Measurements from ENCODE around the gene NOXA1. TPM values are rescaled to one million over a fixed set of nuclear protein-coding genes. Genes with fewer than 3 reads are reported as not detected.

NOXA1 gene
- total RNA-seq, 1 donor from 2014 or later, result 12.5 TPM

DNA sequence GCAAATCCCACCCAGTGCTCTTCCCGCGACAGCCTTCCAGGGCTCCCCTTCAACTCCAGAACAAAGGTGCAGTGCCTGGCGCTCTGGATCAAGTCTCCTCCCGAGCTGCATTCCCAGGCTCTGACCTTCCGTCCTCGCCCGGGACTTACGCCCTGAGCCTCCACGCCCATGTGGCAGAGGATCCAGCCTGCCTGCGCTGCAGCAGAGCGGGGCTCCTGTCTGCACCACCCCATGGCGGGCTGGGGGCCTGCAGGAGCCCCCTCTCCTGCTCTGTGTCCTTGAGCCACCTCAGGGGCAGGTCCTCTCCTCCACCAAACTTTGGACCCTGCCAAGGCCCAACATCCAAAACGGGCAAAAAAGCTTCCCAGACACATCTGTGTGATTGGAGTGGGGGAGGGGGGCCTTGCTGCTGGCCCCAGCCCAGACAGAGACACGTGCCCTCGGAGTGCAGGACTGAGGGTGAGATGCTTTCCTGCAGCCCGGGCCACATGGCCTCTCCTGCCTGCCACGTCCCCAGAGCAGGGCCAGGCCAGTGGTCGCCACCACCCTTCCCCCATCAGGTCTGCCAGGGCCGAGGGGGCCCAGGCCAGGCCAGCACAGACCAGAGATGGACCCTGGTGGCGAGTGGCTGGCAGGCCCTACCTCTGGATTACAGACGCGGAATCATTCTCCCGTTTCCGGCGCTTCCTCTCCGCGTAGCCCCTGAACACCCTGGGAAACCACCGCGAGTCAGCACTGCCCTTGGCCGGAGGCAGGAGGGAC lies 31.6 kb downstream of the NOXA1 start:
- DNase-seq (ENCODE audit: low spot score), result no peak

DNA sequence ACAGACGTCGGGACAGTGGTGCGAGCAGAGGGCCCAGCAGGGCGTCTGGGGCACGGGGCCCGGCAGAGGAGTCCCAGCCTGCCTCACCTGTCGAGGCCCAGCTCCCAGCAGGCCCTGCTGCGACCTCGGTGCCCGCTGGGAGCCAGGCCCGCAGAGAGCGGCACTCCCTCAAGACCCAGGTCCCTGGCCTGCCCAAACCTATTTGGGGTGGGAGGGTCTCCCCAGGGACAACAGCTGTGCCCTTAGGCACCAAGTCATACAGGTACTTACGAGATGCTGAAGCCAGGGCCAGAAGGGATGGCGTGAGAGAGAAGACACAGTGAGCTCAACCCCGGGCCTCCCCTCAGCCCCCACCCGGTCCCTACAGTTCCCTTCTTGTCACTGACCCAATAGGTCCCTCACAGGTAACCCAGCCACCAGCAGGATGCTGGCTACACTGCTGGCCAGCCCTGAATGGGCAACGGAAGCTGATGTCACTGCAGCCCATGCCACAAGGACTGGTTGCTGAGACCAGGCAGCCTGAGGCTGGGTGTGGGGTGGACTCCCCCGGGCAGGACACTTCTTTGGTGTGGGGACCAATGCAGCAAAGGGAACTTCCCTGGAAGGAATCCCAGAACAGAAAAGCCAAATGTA lies 32.3 kb downstream of the NOXA1 start:
- DNase-seq (ENCODE audit: low spot score), result no peak

DNA sequence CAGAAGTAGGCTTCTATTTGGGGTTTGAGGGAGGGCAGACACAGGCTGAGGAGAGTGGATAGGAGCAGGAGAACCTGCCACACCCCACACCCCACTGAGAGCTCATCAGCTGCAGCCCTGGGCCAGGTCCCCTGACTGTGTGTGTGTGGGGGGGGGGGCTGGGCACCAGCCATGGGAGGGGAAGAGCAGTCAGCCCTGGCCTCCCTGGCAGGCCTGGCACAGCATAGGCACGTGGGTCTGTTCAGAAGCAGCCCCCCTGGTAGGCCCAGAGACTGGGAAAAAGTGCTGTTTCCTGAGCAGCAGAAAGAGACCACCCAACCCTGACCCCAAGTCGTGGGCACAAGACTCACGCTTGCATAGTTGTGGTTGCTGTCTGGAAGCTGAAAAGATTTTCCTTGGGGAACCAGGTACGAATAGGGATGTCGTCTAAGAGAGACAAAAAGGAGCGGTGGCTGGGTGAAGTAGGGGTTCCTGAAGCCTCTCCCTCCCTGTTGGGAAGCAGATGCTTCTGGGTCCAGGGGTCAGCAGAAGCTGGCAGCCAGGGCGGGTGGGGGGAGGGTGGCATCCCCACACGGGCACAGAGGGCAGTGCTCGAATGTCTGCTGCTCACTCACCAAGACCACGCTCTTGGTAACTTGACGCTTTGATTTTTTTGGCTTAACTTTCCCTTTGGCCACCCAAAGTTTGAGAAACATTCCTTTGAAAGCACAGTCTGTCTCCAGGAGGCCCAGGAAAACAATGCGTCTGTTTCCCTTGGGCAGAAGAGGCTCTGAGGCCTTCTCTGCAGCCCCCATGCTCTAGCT lies 33.1 kb downstream of the NOXA1 start:
- no peak for DNase-seq (ENCODE audit: low spot score)

DNA sequence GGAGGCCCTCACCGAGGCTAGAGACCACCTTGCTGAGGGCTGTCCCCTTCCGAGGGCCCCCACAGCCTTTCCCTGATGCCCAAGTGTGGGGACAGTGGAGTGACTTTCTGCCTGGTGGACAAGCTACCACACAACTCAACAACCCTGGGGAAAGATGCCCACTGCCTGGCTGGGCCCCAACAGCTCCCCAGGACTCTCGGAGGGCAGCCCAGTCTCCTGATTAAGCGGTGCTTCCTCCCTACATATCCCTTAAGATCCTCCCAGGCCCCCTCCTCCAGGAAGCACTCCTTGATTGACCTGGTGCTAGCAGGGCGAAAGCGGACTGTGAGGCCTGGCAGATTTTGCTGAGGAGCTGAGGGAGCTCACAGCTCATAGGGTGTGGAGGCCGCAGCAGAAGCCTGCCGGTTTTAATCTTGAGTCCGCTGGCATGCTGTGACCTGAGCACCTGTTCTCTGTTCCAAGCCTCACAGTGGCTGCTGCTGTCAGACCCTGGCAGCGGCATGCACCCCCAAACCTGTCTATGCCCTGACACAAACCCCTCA lies 33.7 kb downstream of the NOXA1 start:
- no peak for DNase-seq (ENCODE audit: low spot score)

DNA sequence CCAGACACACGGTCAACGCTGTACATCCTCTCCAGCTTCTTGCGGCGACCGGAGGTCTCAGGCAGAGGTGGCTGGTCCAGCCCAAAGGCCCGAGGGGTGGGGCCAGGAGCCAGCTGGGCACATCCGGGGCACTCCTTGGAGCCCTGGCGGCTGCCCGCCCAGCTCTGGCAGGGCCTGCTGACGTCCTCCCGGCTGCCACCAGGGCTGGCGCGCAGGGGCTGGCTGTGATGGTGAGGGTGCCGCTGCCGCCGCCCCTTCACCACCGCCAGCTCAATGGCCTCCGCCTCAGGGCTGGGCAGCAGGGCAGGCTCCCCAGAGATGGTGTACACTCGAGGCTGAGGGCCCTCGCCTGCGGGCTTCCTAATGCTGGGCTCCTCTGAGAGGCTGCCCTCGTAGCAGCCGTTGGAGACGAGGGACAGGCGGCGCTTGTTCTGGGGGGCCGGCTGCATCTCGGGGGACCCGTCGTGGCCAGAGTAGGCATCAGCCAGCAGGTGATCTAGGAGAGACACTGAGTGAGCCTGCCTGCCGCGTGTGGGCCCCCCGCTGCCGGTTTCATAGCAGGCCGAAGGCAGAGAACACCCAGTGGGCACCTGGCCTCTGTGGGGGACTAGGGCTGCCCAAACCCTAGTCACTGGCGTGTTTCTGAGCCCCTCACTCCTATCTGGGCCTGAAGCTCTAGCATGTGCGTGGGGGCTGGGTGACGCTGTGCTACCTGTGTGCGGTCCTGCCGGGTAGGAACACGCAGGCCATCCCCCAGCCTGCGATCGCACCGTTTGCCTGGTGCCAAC lies 34.4 kb downstream of the NOXA1 start:
- no peak for DNase-seq (ENCODE audit: low spot score)

DNA sequence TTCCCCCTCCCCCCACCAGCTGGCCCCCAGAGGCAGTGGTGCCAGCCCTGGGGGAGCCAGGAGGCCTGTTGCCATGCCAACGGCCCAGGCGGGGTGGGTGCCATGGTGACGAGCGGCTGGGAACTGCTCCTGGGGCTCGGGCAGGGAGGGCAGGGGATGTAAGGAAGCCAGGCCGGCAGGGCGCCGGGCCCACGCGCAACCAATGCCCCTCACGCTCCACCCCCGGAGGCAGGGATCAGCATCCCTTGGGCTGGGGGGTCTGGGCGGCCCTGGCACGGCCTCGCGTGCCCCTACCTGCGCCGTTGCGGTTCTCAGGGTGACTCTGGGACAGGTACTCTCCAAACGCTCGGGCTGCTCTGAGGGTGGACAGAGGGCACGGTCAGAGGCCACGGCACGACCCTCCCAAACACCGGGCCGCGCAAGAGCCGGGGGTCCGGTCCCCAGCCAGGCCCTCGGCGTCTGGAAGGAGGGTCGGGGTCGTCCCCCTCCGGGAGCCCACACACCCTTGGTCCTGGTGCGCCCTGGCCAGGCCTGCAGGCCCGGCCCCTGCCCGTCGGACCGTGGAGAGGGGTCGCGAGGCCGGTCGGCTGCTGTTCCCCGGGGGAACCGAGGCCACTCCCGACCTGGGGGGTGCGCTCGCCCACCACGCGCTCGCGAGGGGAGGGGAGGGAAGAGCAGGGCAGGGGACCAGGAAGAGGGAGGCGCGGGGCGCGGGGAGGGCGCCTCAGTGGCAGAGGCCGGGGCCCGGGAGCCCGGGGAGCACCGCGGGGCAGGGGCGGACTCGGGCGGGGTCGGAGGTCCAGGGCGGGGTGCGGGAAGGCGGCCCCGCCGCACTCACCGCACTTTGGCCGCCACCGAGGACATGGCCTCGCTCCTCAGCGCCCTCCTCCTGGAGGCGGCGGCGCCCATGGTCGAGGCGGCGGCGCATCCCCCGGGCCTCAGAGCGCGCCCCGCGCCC lies 35.3 kb downstream of the NOXA1 start:
- peak; percentile 45 for DNase-seq (ENCODE audit: low spot score)

DNA sequence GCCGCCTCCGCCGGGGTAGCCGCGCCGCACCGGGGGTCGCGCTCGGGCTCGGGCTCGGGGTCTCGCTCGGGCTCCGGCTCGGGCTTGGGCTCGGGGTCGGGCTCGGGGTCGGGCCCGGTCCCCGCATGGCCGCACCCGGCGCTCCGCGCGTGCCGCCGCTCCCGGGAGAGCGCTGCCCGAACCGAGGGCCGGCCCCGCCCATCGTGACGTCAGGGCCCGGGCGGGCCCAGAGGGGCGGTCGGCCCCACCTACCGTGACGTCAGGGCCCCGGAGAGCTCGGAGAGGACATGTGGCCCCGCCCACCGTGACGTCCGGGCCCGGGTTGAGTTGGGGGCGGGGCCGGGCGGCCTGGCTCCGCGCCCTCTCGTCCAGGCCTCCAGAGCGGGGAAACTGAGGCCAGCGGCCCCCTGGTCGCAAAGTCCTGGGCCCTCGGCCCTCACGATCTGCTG lies 36.0 kb downstream of the NOXA1 start, which contains the start of gene NSMF:
NSMF (minus strand) TSS at position 183 of the 449 bp plus-strand sequence. CDS start 232 bp downstream, outside the sequence.
- peak; percentile 94 for DNase-seq (ENCODE audit: low spot score)

DNA sequence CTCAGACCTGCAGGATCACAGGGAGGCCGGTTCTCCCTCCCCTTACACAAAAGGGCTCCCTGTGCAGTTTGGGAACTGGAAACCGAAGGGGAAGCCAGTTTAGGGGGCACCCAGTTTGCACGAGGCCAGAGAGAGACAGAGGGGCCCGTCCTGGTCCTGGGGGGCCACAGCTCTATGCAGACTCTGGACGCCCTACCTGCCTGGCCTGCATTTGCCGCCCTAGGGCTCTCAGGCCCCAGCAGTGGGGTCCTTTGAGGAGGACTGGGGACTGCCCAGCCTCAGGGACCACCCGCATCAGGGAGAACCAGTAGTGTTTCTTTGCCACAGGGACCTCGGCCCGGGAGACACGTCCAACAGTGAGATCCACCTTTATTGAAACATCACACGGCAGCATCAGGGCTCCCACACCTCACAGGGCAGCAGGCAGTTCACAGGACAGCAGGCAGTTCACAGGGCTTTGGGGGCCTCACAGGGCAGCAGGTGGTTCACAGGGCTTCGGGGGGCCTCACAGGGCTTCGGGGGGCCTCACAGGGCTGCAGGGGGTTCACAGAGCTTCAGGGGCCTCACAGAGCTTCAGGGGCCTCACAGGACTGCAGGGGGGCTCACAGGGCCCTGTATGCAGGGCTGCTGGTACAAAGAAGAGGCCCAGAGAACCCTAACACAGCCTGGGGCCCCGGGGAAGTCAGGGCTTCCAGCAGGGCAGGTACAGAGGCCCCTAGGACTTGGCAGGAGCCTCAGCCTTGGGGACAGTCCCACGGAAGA lies 36.6 kb downstream of the NOXA1 start:
- DNase-seq (ENCODE audit: low spot score), result no peak

DNA sequence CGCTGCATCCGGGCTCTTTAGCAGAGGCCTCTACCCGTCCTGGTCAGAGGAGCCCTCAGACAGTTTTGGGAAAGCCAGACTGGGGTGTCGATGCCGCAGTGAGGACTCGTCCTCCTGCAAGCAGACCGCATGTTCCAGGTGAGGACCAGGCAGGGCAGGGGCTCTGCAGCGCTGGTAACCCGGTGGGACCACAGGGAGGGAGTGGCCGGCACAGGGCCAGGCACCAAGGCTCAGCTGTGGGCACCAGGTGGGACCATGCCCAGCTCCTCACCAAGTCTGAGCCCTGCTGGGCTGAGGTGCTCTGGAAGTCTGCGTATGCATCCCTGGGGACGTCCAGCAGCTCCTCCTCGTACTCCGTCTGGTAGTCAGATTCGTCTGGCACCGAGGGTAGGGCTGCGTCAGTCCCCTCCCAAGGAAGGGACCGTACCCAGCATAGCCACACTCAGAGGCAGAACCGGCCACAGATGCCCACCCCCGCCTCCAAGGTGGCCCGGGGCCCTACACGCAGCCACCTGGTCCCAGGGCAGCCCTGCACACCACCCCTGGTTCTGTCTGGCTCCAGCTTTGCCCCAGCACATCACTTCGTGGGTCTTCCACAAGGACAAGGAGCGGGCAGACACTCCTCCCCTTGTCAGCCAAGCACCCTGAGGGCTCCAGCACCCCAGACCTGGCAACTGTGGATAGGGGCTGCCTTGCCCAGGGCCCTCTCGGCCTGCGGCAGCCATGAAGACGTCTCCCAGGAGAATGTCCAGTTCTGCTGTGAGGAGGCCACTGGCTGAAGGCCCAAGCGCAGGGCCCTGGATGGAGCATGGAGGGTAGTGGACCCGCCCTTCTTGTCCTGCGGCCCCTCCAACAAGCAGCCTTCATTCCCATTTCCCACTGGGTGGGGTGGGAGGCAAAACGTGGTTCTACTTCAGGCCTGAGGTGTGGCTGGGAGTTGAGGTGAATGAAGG lies 37.4 kb downstream of the NOXA1 start:
- peak; percentile 44 for DNase-seq (ENCODE audit: low spot score)

DNA sequence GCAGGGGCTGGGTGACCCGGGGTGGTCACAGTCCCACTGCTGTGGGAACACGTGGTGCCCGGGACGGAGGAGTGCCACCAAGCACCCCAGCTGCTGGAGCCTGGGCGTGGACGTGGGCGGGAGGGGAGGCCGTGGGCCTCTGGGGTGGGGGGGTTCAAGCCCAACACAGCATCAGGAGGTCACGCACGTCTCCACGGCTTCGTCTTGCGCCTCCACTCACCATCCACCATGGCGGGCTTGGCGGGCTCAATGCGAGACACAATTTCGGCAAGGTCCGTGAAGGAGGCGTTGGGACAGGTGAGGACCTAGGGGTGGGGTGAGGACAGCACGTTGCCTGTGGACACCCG lies 38.1 kb downstream of the NOXA1 start:
- DNase-seq (ENCODE audit: low spot score), result no peak

DNA sequence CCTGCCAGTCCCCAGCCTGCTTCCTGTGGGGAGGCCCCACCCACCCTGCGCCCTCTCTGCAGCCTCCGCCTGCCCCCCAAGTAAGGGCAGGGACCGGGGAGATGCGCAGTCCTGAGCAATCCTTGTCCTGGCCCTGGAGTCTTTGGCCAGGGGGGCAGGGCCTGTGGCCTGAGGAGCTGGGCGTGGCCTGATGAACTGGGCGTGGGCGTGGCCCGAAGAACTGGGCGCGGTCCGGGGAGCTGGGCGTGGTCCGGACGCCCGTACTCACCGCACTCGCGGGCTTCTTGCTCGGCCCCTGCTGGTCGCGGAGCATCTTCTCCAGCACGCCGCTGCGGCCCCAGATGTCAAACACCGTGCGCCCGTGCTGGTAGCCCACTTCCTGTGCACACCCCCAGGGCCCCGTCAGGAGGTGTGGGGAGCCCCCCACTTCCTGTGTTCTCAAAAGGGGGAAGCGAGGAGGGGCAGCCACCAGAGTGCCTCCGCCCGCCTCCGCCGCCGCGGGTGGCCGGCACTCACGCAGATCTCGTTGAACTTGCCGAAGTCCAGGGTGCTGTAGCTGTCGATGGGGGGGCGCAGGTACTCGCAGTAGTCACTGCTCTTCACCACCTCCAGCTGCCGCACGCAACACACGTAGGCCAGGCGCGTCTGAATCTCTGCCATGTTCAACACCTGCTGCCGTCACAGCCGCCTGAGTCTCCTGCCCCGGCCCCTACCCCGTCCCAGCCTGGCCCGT lies 38.6 kb downstream of the NOXA1 start:
- DNase-seq (ENCODE audit: low spot score), result no peak

DNA sequence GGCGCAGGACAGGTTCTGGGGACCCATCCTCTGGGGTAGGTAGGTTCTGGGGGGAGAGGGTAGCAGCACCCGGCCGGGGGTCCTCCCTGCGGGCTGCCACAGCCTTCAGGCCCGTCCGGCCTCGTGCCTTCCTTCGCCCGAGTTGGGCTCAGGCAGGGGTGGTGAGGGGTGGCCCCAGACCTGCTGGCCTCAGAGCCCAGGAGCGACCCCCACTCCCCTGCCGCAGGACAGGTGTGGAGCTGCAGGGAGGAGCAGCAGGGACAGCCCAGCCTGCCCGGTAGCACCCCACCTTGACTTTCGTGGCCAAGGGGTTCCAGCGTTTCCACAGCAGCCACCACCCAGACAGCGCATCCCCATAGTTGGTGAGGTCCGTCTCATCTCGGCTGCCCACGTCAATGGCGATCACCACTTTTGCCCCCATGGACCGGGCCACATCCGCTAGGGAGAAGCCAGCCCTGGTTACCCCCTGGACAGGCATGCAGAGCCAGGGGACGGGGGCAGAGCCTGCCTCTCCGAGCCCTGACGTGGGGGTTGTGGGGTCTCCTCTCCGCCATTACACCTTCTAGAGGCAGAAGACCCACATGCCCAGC lies 39.3 kb downstream of the NOXA1 start:
- no peak for DNase-seq (ENCODE audit: low spot score)

DNA sequence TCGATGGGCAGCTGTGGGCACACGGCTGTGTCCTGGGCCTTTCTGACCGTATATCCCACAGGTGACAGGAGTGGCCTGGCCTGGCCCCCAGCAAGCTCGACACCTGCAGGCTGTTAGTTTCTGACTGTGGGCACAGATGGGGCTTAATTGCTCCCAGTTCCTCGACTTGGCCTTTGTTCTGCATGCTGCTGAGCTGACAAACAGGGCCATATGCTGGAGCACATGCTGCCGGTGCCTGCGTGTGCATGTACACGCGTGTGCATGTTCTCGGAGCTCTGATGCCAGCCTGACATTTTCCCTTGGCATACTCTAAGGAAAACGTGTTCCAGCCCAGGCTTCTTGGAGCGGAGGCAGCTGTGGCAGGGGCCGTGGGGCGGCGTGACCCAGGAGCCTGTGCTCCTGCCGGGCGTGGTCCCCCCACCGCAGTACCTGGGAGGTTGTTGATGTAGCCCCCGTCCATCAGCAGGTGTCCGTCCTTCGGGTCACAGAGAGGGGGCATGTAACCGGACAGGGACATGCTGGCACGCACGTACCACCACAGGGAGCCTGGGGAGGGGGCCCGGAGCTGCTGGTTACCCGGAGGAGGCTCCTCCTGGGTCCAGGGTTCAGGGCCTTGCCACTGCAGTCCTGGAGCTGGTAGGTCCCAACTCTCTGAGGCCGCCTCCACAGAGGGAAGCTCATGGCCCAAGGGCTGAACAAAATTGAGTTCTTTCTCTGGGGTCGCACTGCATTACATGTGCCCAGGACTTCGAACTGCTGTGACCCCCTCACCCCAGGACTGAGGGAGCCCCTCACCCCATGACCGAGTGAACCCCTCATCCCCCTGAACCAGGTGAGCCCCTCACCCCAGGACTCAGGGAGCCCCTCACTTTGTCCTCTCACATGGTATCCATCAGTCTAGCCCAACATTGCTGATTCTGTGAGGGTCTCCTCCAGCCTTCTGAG lies 40.1 kb downstream of the NOXA1 start:
- DNase-seq (ENCODE audit: low spot score), result no peak

DNA sequence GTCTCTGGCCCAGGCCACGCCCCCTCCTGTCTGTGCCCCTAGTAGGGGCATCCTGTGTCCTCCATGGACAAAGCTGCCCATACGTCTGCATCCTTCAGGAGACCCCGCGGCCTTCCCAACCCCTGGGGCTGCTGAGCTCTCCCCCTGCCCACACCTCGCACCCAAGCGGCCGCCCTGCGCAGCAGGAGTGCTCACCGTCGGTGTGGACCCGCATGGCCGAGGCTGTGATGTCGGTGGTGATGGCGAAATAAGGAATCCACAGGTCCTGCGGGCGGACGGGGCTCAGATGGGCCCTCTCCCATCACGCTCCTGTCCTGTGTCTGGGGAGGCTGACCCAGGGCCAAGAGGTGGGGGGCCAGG lies 40.7 kb downstream of the NOXA1 start:
- no peak for DNase-seq (ENCODE audit: low spot score)

DNA sequence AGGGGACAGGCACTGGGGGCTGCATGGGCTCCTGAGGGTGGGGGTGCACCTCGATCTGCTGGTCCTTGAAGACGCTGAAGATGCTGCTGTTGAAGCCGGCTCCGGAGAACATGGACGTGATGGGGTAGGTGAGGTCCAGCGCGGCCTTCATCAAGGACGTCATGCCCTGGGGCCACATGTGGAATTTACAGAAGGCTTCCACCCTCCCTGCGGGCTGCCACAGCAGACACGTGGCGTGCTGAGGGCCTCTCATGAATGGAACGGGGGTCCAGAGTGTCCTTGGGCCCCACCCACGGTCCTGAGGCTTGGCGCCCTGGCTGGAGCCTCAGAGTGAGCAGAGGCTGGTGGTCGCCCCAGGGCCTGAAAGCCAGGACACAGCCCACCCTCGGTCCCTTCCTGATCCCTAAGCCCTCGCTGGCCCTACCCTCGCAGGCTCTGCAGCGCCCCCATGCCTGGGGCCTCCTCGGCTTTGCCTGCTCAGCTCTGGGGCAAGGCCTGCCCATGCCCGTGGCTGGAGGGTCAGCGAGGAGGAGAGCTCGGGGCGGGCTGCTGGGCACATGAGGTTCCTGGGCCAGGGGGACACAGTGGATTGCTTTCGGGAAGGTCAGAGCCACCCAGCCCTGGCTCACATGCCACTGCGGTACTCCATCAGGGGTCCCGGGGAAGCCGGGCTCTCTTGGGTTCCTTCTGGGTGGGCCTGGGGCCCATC lies 41.3 kb downstream of the NOXA1 start:
- DNase-seq (ENCODE audit: low spot score), result no peak

All from ureter (tissue), 1 donor.